Thyroid gland (tissue), 4 donors: ENCODE data around the gene TMCO2. TPM values are rescaled to one million over a fixed set of nuclear protein-coding genes. Genes with fewer than 3 reads are reported as not detected.

Source experiments
- DNase-seq, 2 donors: peaks; one replicate each; pipeline ENCODE4 v3.0.0-alpha.2; 2019
- H3K27ac ChIP-seq, 3 donors: fragments of 200-600 bp; sonication (generic); 1 replicate in 2 of 3; 2 replicates in 1 of 3; pipeline ENCODE4 v1.5.1; 2016 to 2019; ENCODE audit warnings: mild to moderate bottlenecking in 1 of 3, moderate library complexity in 1 of 3
- H3K27me3 ChIP-seq: fragments of 200-600 bp; sonication (generic); one replicate; pipeline ENCODE4 v1.5.1; 2019
- H3K36me3 ChIP-seq, 2 donors: fragments of 200-600 bp; sonication (generic); one replicate each; pipeline ENCODE4 v1.5.1; 2016 to 2019
- H3K4me1 ChIP-seq, 2 donors: fragments of 200-600 bp; sonication (generic); one replicate each; pipeline ENCODE4 v1.5.1; 2017 to 2019
- H3K4me3 ChIP-seq, 3 donors: fragments of 200-600 bp; sonication (generic); replicated peaks in 1 of 3; 1 replicate in 2 of 3; 2 replicates in 1 of 3; pipeline ENCODE4 v1.5.1; 2016; ENCODE audit warnings: mild to moderate bottlenecking in 1 of 3
- H3K9me3 ChIP-seq: fragments of 200-600 bp; sonication (generic); one replicate; pipeline ENCODE4 v1.5.1; 2017
- CTCF ChIP-seq, 6 experiments: fragments of 200-600 bp in 3 of 6; fragments of 450-650 bp in 3 of 6; sonication (generic) in 3 of 6; IDR thresholded peaks; one replicate each; pipeline ENCODE4 v1.5.1; 2016 to 2019; ENCODE audit warnings: antibody characterized with exemption in 6 of 6, mild to moderate bottlenecking in 2 of 6, inconsistent platforms in 1 of 6, moderate library complexity in 1 of 6
- POLR2A ChIP-seq, 2 donors: fragments of 450-650 bp; IDR thresholded peaks; one replicate each; pipeline ENCODE4 v1.6.1; 2017; ENCODE audit warnings: antibody characterized with exemption in 2 of 2, mild to moderate bottlenecking in 2 of 2, moderate library complexity in 1 of 2
- WGBS, 2 donors: methylation state at CpG; one replicate each; pipeline ENCODE4 v1.1.5; 2017; 5-methylcytosine and 5-hydroxymethylcytosine counted together
- intact Hi-C: fragments of 100-400 bp; cut with DNase I; formaldehyde crosslinking; loops from one replicate; pipeline ENCODE4 v1.15.1; 2023
- total RNA-seq, 4 donors: library from RNA; depleted of rRNA; stranded (reverse); fragments of >200 nt; gene quantifications; one replicate each; pipeline ENCODE4 v1.2.3, GENCODE V29; 2016

The TMCO2 gene
- total RNA-seq, 4 donors from 2014 or later, result not detected

- no peaks in the 10 kb centered on the region for H3K4me1 ChIP-seq
- WGBS, 2 donors, result 88 to 95% methylated on average over 2 of the region's 2 CpGs
These were observed 43.6 kb downstream of the TMCO2 start for GRCh38 chr1:40291293-40291692.

GRCh38 chr1:40299366-40300248, 51.9 kb downstream of the TMCO2 start:
- TF ChIP-seq POLR2A (IDR thresholded peaks at IDR 0.05), result no peak
- TF ChIP-seq CTCF (IDR thresholded peaks at IDR 0.05), result no peak
- Histone ChIP-seq H3K27me3 (no peaks in the 10 kb centered on the region), H3K4me1 (no peaks in the 10 kb centered on the region), H3K36me3 (no peaks in the 10 kb centered on the region), H3K9me3 (no peaks in the 10 kb centered on the region), H3K4me3 (no peak overlapping the region), H3K27ac (no peak overlapping the region)
- intact Hi-C loops, result no loop called here
- DNase-seq, result no peak
- WGBS, 2 donors, result 54 to 58% methylated on average over 5 to 8 of the region's 8 CpGs

More at GRCh38 chr1:40291293-40291692, 43.6 kb downstream of the TMCO2 start:
- DNase-seq, result no peak
- TF ChIP-seq CTCF (IDR thresholded peaks at IDR 0.05) (no peak), POLR2A (IDR thresholded peaks at IDR 0.05) (no peak)
- intact Hi-C loops, result no loop called here
- Histone ChIP-seq H3K27me3 (no peaks in the 10 kb centered on the region), H3K36me3 (peaks cover 11 to 22% of the 10 kb centered on the region in 2 donors), H3K27ac (no peak overlapping the region), H3K4me3 (no peak overlapping the region), H3K9me3 (no peaks in the 10 kb centered on the region)

DNA sequence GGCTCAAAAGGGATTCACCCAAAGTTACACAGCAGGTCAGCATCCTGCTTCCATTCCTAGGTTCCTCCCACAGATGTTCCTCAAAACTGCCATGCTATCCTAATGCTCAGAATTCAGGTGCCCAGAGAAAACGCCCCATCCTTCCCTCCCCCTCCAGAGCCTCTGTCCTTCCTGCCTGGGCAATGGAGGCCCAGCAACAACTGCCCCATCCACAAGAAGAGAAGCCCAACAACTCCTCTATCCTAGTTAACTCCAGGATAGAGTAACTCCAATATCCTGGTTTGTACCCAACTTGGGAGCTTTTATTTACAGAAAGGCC, 52.5 kb downstream of the TMCO2 start:
- intact Hi-C loops, result no loop called here
- H3K4me1 ChIP-seq, result no peaks in the 10 kb centered on the region
- H3K27ac ChIP-seq, result no peak overlapping the region
- 86 to 90% methylated on average over 1 of the region's 1 CpG for WGBS, 2 donors
- DNase-seq, result no peak
- no peak overlapping the region for H3K4me3 ChIP-seq
- no peaks in the 10 kb centered on the region for H3K36me3 ChIP-seq
- no peaks in the 10 kb centered on the region for H3K9me3 ChIP-seq
- H3K27me3 ChIP-seq, result no peaks in the 10 kb centered on the region
- TF ChIP-seq POLR2A (IDR thresholded peaks at IDR 0.05) (no peak), CTCF (IDR thresholded peaks at IDR 0.05) (no peak)

- no peaks in the 10 kb centered on the region for H3K4me1 ChIP-seq
- no peak overlapping the region for H3K4me3 ChIP-seq
- no peak overlapping the region for H3K27ac ChIP-seq
- no peak for DNase-seq
- WGBS, 2 donors, result 95 to 96% methylated on average over 9 of the region's 9 CpGs
- TF ChIP-seq POLR2A (IDR thresholded peaks at IDR 0.05) (no peak), CTCF (IDR thresholded peaks at IDR 0.05) (no peak)
- H3K27me3 ChIP-seq, result no peaks in the 10 kb centered on the region
- intact Hi-C loops, result no loop called here
- H3K36me3 ChIP-seq, result no peaks in the 10 kb centered on the region
- H3K9me3 ChIP-seq, result no peaks in the 10 kb centered on the region
These were observed 52.9 kb downstream of the TMCO2 start for GRCh38 chr1:40300651-40301050.

DNA sequence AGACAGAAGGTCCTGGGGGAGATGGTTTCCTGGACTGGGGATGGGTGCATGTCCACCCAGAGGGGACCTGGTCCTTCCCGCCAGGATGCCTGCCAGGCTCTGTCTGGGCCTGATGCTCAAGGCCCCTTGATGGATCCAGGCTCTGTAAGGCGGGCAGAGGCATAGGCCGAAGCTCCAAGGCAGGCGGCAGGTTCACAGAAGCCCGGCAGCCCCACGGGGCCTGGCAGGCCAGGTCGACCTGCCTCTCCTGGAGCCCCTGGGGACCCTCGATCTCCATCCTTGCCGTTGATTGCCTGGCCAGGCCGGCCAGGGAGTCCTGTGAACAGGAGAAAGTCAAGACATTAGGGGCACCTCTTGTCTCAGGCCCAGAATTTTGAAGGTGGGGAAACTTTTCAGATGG, 53.3 kb downstream of the TMCO2 start:
- no peaks in the 10 kb centered on the region for H3K9me3 ChIP-seq
- TF ChIP-seq CTCF (IDR thresholded peaks at IDR 0.05), result no peak
- no peak for TF ChIP-seq POLR2A (IDR thresholded peaks at IDR 0.05)
- H3K4me3 ChIP-seq, result no peak overlapping the region
- DNase-seq, result no peak
- no peak overlapping the region for H3K27ac ChIP-seq
- no peaks in the 10 kb centered on the region for H3K36me3 ChIP-seq
- no peaks in the 10 kb centered on the region for H3K27me3 ChIP-seq
- intact Hi-C loops, result no loop called here
- WGBS, 2 donors, result 95 to 100% methylated on average over 1 to 10 of the region's 10 CpGs
- no peaks in the 10 kb centered on the region for H3K4me1 ChIP-seq
